ENCODE data around the gene TMPRSS9. TPM values are rescaled to one million over a fixed set of nuclear protein-coding genes. Genes with fewer than 3 reads are reported as not detected.

The TMPRSS9 gene
- total and polyA plus RNA-seq, 4 donors = 0.05 to 0.37 (median 0.09) TPM; not detected in 1

DNA sequence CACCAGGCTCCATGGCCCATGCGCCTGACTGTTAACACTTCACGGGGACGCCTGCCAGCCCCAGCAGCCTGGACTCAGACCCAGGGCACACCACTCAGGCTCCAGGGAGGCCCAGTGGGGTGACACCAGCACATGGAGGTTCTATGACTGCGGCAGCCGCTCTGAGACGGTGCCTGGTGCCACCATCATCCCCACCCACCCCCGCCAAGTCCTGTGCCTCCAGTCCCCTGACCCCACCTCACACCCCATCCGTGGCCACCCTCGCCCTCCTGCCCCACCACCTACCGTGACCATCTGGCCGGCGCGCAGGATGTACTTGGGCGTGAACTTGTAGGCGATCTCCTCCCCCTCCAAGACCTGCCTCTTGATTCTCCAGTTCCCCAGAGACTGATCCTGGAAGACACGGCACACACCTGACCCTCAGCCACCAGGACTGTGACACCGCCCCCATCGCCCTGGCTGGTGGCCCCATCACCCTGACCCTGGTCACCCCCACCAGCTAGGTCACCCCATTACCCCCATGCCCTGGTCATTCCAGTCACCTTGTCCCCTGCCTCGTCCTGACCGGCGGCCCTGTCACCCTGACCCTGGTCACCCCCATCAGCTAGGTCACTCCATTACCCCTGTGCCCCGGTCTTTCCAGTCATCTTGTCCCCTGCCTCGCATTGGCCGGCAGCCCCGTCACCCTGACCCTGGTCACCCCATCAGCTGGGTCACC is 72.2 kb downstream of the TMPRSS9 start:
- no peaks in the 10 kb centered on the region for H3K27me3 ChIP-seq (ENCODE audit: control insufficient read depth in 3 of 3, insufficient read depth in 3 of 3, low read length in 2 of 3)
- TF ChIP-seq, protein P1, sequence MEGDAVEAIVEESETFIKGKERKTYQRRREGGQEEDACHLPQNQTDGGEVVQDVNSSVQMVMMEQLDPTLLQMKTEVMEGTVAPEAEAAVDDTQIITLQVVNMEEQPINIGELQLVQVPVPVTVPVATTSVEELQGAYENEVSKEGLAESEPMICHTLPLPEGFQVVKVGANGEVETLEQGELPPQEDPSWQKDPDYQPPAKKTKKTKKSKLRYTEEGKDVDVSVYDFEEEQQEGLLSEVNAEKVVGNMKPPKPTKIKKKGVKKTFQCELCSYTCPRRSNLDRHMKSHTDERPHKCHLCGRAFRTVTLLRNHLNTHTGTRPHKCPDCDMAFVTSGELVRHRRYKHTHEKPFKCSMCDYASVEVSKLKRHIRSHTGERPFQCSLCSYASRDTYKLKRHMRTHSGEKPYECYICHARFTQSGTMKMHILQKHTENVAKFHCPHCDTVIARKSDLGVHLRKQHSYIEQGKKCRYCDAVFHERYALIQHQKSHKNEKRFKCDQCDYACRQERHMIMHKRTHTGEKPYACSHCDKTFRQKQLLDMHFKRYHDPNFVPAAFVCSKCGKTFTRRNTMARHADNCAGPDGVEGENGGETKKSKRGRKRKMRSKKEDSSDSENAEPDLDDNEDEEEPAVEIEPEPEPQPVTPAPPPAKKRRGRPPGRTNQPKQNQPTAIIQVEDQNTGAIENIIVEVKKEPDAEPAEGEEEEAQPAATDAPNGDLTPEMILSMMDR (IDR thresholded peaks at IDR 0.05; ENCODE audit: control extremely low read depth, extremely low read depth) = no peak
- DNase-seq (no peak), ATAC-seq (ENCODE audit: insufficient read depth, low FRiP score) (no peak)
- peaks cover 2 to 48% (median 9%) of the 10 kb centered on the region in 4 donors for H3K36me3 ChIP-seq (ENCODE audit: control insufficient read depth in 4 of 4, insufficient read depth in 4 of 4, low read length in 4 of 4)
- whole genome bisulfite sequencing, 2 donors = 95 to 98% methylated on average over 24 to 25 of the region's 25 CpGs
- H3K9me3 ChIP-seq (ENCODE audit: control insufficient read depth in 4 of 4, insufficient read depth in 3 of 4, low read length in 3 of 4) = peaks cover 0 to 3% (median 0%) of the 10 kb centered on the region in 4 donors
- no peak overlapping the region for H3K4me3 ChIP-seq
- no peak overlapping the region for H3K9ac ChIP-seq (ENCODE audit: insufficient read depth in 1 of 2, low read length in 2 of 2)
- no peak overlapping the region for H3K27ac ChIP-seq (ENCODE audit: low read depth in 1 of 2, low read length in 1 of 2)
- H3K4me1 ChIP-seq (ENCODE audit: control insufficient read depth in 5 of 5, insufficient read depth in 5 of 5, low read length in 5 of 5) = peaks cover 0 to 13% (median 3%) of the 10 kb centered on the region in 5 donors

DNA sequence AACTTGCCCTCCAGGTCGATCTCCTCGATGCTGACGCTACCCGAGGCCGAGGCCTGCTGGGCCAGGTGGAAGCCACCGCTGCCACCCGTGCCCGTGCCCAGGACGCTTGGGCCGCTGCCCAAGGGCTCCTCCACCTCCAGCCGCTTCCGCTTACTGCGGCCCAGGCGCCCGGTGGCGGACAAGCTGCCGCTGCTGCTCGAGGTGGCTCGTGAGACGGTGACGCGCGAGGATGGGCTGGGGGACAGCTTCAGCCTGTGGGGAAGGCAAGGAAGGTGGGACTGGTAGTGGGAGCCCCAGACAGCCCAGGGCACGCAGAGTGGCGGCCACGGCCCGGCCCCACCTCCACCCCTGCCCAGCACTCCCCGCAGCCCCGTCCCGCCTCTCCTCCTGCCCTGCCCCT is 73.8 kb downstream of the TMPRSS9 start:
- 96 to 98% methylated on average over 27 to 30 of the region's 30 CpGs for WGBS, 2 donors
- DNase-seq = no peak
- ATAC-seq (ENCODE audit: insufficient read depth, low FRiP score) = no peak
- TF ChIP-seq, protein P1 (IDR thresholded peaks at IDR 0.05; ENCODE audit: control extremely low read depth, extremely low read depth) = no peak
- Histone ChIP-seq H3K27ac (ENCODE audit: low read depth in 1 of 2, low read length in 1 of 2) (no peak overlapping the region), H3K9me3 (ENCODE audit: control insufficient read depth in 4 of 4, insufficient read depth in 3 of 4, low read length in 3 of 4) (peaks cover 0 to 3% (median 0%) of the 10 kb centered on the region in 4 donors), H3K9ac (ENCODE audit: insufficient read depth in 1 of 2, low read length in 2 of 2) (no peak overlapping the region), H3K4me1 (ENCODE audit: control insufficient read depth in 5 of 5, insufficient read depth in 5 of 5, low read length in 5 of 5) (peaks cover 0 to 3% (median 0%) of the 10 kb centered on the region in 5 donors), H3K27me3 (ENCODE audit: control insufficient read depth in 3 of 3, insufficient read depth in 3 of 3, low read length in 2 of 3) (no peaks in the 10 kb centered on the region), H3K36me3 (ENCODE audit: control insufficient read depth in 4 of 4, insufficient read depth in 4 of 4, low read length in 4 of 4) (peaks cover 2 to 58% (median 15%) of the 10 kb centered on the region in 4 donors), H3K4me3 (no peak overlapping the region)

DNA sequence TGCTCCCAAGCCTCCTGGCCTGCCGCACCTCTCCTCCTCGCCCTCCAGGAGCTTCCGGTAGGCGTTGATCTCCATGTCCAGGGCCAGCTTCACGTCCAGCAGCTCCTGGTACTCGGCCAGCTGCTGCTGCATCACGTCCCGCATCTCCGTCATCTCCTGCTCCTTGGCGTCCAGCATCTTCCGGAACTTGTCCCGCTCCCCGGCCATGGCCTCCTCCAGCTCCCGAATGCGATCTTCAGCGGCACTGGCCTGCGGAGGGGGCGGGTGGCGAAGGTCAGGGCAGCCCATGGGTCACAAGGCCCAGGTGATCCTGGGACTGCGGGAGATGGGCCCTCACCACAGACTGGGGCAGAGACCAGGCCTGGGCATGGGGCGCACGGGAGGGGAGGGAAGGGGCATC is 74.2 kb downstream of the TMPRSS9 start:
- Histone ChIP-seq H3K4me1 (ENCODE audit: control insufficient read depth in 5 of 5, insufficient read depth in 5 of 5, low read length in 5 of 5) (peaks cover 0 to 3% (median 0%) of the 10 kb centered on the region in 5 donors), H3K27me3 (ENCODE audit: control insufficient read depth in 3 of 3, insufficient read depth in 3 of 3, low read length in 2 of 3) (no peaks in the 10 kb centered on the region), H3K4me3 (no peak overlapping the region), H3K9ac (ENCODE audit: insufficient read depth in 1 of 2, low read length in 2 of 2) (no peak overlapping the region), H3K9me3 (ENCODE audit: control insufficient read depth in 4 of 4, insufficient read depth in 3 of 4, low read length in 3 of 4) (peaks cover 0 to 3% (median 0%) of the 10 kb centered on the region in 4 donors), H3K27ac (ENCODE audit: low read depth in 1 of 2, low read length in 1 of 2) (no peak overlapping the region), H3K36me3 (ENCODE audit: control insufficient read depth in 4 of 4, insufficient read depth in 4 of 4, low read length in 4 of 4) (peaks cover 2 to 58% (median 16%) of the 10 kb centered on the region in 4 donors)
- no peak for DNase-seq
- WGBS, 2 donors = 97% methylated on average over 22 of the region's 22 CpGs
- no peak for ATAC-seq (ENCODE audit: insufficient read depth, low FRiP score)
- TF ChIP-seq, protein P1 (IDR thresholded peaks at IDR 0.05; ENCODE audit: control extremely low read depth, extremely low read depth) = no peak
